Vagina (tissue), 2 donors: ENCODE data around the gene SGPP2. TPM values are rescaled to one million over a fixed set of nuclear protein-coding genes. Genes with fewer than 3 reads are reported as not detected.
A peak's percentile ranks its signal among the peaks of the same experiment; 100 is the strongest.

Experiments
- DNase-seq, 2 donors: peaks; one replicate each; pipeline ENCODE4 v3.0.0-alpha.2; 2017; ENCODE audit errors: extremely low spot score in 2 of 2
- H3K27ac ChIP-seq: fragments of 200-600 bp; sonication (generic); one replicate; pipeline ENCODE4 v1.5.1; 2019
- H3K27me3 ChIP-seq: fragments of 200-600 bp; sonication (generic); one replicate; pipeline ENCODE4 v1.5.1; 2019
- H3K36me3 ChIP-seq, 2 donors: fragments of 200-600 bp; sonication (generic); one replicate each; pipeline ENCODE4 v1.5.1; 2017 to 2019
- H3K4me1 ChIP-seq: fragments of 200-600 bp; sonication (generic); one replicate; pipeline ENCODE4 v1.5.1; 2019
- H3K4me3 ChIP-seq, 2 donors: fragments of 200-600 bp; sonication (generic); 1 replicate in 1 of 2; 2 replicates in 1 of 2; pipeline ENCODE4 v1.5.1; 2016 to 2019
- H3K9me3 ChIP-seq: fragments of 200-600 bp; sonication (generic); one replicate; pipeline ENCODE4 v1.5.1; 2019
- CTCF ChIP-seq, 3 experiments: fragments of 450-650 bp in 2 of 3; fragments of 200-600 bp in 1 of 3; sonication (generic) in 1 of 3; IDR thresholded peaks; one replicate each; pipeline ENCODE4 v1.5.1; 2017 to 2019; ENCODE audit warnings: antibody characterized with exemption in 3 of 3, mild to moderate bottlenecking in 2 of 3, moderate library complexity in 2 of 3
- POLR2A ChIP-seq, 2 donors: fragments of 450-650 bp; IDR thresholded peaks; one replicate each; pipeline ENCODE4 v1.6.1; 2017; ENCODE audit warnings: antibody characterized with exemption in 2 of 2, mild to moderate bottlenecking in 2 of 2, moderate library complexity in 2 of 2
- POLR2AphosphoS5 ChIP-seq, 2 donors: sonication (generic); formaldehyde crosslinking; IDR thresholded peaks; one replicate each; pipeline ENCODE4 v1.9.0; 2017; ENCODE audit warnings: antibody characterized with exemption in 2 of 2, mild to moderate bottlenecking in 2 of 2, low read depth in 1 of 2; ENCODE audit not compliant: insufficient read depth in 1 of 2
- intact Hi-C: fragments of 100-400 bp; cut with DNase I; formaldehyde crosslinking; loops from one replicate; pipeline ENCODE4 v1.15.1; 2023
- total RNA-seq: library from RNA; depleted of rRNA; stranded (reverse); fragments of >200 nt; gene quantifications from one replicate; pipeline ENCODE4 v1.2.3, GENCODE V29; 2016

Gene SGPP2
- total RNA-seq, 1 donor from 2014 or later = 24.8 TPM

GRCh38 chr2:222450021-222450420 is 25.7 kb downstream of the SGPP2 start:
- no peaks in the 10 kb centered on the region for H3K4me1 ChIP-seq
- DNase-seq = no peak
- H3K9me3 ChIP-seq = no peaks in the 10 kb centered on the region
- intact Hi-C loops = no loop called here
- H3K4me3 ChIP-seq = no peak overlapping the region
- H3K27ac ChIP-seq = no peak overlapping the region
- TF ChIP-seq POLR2A (IDR thresholded peaks at IDR 0.05) (no peak), POLR2AphosphoS5 (IDR thresholded peaks at IDR 0.05; ENCODE audit: insufficient read depth in 1 of 2, low read depth in 1 of 2) (no peak), CTCF (IDR thresholded peaks at IDR 0.05) (no peak)
- no peaks in the 10 kb centered on the region for H3K36me3 ChIP-seq
- no peaks in the 10 kb centered on the region for H3K27me3 ChIP-seq

- Histone ChIP-seq H3K27me3 (no peaks in the 10 kb centered on the region), H3K4me1 (no peaks in the 10 kb centered on the region), H3K27ac (no peak overlapping the region), H3K4me3 (no peak overlapping the region), H3K36me3 (no peaks in the 10 kb centered on the region), H3K9me3 (no peaks in the 10 kb centered on the region)
- no peak for DNase-seq
- intact Hi-C loops = no loop called here
- TF ChIP-seq POLR2AphosphoS5 (IDR thresholded peaks at IDR 0.05; ENCODE audit: insufficient read depth in 1 of 2, low read depth in 1 of 2) = no peak
These were observed 26.9 kb downstream of the SGPP2 start for GRCh38 chr2:222451224-222451674.

- intact Hi-C loops = no loop called here
- H3K4me3 ChIP-seq = no peak overlapping the region
- no peaks in the 10 kb centered on the region for H3K4me1 ChIP-seq
- no peaks in the 10 kb centered on the region for H3K27me3 ChIP-seq
- H3K9me3 ChIP-seq = no peaks in the 10 kb centered on the region
- no peaks in the 10 kb centered on the region for H3K36me3 ChIP-seq
- H3K27ac ChIP-seq = no peak overlapping the region
- DNase-seq = peak in 1 of 2 donors; percentile 79
- TF ChIP-seq POLR2A (IDR thresholded peaks at IDR 0.05) = no peak
- TF ChIP-seq CTCF (IDR thresholded peaks at IDR 0.05) = no peak
- TF ChIP-seq POLR2AphosphoS5 (IDR thresholded peaks at IDR 0.05; ENCODE audit: insufficient read depth in 1 of 2, low read depth in 1 of 2) = no peak
These were observed 28.1 kb downstream of the SGPP2 start for GRCh38 chr2:222452422-222452950.

GRCh38 chr2:222456479-222457077 is 32.2 kb downstream of the SGPP2 start:
- H3K36me3 ChIP-seq = no peaks in the 10 kb centered on the region
- H3K4me3 ChIP-seq = no peak overlapping the region
- TF ChIP-seq POLR2AphosphoS5 (IDR thresholded peaks at IDR 0.05; ENCODE audit: insufficient read depth in 1 of 2, low read depth in 1 of 2) (no peak), POLR2A (IDR thresholded peaks at IDR 0.05) (no peak), CTCF (IDR thresholded peaks at IDR 0.05) (no peak)
- DNase-seq = peak in 1 of 2 donors; percentile 27
- intact Hi-C loops = no loop called here
- H3K27me3 ChIP-seq = no peaks in the 10 kb centered on the region
- no peak overlapping the region for H3K27ac ChIP-seq
- H3K9me3 ChIP-seq = no peaks in the 10 kb centered on the region
- H3K4me1 ChIP-seq = no peaks in the 10 kb centered on the region

- TF ChIP-seq POLR2A (IDR thresholded peaks at IDR 0.05) (no peak), CTCF (IDR thresholded peaks at IDR 0.05) (no peak), POLR2AphosphoS5 (IDR thresholded peaks at IDR 0.05; ENCODE audit: insufficient read depth in 1 of 2, low read depth in 1 of 2) (no peak)
- no peak overlapping the region for H3K4me3 ChIP-seq
- DNase-seq = peak in 1 of 2 donors; percentile 74
- no peak overlapping the region for H3K27ac ChIP-seq
- H3K9me3 ChIP-seq = no peaks in the 10 kb centered on the region
- no peaks in the 10 kb centered on the region for H3K36me3 ChIP-seq
- no peaks in the 10 kb centered on the region for H3K27me3 ChIP-seq
- H3K4me1 ChIP-seq = no peaks in the 10 kb centered on the region
- intact Hi-C loops = no loop called here
These were observed 35.6 kb downstream of the SGPP2 start for GRCh38 chr2:222459983-222460382.
